Loucy (cell line): Measurements from ENCODE around the gene CPEB3.

Source experiments
- EZH2phosphoT487 ChIP-seq: fragments of 200-600 bp; IDR thresholded peaks from 2 replicates; pipeline ENCODE4 v1.6.1; 2018; ENCODE audit warnings: antibody characterized with exemption, mild to moderate bottlenecking, moderate library complexity, borderline replicate concordance
- TF ChIP-seq, protein P1 (sequence below): fragments of 200-600 bp; sonication (generic); conservative IDR thresholded peaks from 2 replicates; pipeline ENCODE4 v1.5.1; 2014; ENCODE audit warnings: mild to moderate bottlenecking, antibody characterized with exemption, low read length

DNA sequence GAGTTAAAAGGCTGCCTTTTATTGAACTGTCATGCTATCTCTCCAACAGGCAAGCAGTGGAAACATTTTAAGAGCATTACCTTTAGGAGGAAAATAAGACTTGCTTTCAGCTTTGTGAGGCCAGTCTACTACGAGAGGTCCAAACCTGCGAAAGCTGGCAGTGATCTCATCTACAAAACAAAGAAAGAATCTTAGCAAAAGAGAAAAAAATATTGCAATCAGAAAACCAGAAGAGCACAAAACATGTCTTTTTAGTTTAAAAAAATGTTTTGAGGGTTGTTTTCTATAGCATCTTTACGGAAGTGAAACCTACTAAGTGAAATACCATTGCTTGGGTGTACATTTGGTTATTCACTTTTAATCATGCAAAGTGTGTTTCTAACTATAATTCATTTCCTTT is 147.9 kb downstream of the CPEB3 start:
- TF ChIP-seq, protein P1, sequence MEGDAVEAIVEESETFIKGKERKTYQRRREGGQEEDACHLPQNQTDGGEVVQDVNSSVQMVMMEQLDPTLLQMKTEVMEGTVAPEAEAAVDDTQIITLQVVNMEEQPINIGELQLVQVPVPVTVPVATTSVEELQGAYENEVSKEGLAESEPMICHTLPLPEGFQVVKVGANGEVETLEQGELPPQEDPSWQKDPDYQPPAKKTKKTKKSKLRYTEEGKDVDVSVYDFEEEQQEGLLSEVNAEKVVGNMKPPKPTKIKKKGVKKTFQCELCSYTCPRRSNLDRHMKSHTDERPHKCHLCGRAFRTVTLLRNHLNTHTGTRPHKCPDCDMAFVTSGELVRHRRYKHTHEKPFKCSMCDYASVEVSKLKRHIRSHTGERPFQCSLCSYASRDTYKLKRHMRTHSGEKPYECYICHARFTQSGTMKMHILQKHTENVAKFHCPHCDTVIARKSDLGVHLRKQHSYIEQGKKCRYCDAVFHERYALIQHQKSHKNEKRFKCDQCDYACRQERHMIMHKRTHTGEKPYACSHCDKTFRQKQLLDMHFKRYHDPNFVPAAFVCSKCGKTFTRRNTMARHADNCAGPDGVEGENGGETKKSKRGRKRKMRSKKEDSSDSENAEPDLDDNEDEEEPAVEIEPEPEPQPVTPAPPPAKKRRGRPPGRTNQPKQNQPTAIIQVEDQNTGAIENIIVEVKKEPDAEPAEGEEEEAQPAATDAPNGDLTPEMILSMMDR: no peak
- TF ChIP-seq EZH2phosphoT487: no peak
